Peyer's patch (tissue), 4 donors: ENCODE results near the gene GPR78. TPM values are rescaled to one million over a fixed set of nuclear protein-coding genes. Genes with fewer than 3 reads are reported as not detected.
A peak's percentile ranks its signal among the peaks of the same experiment; 100 is the strongest.

Experiments
- DNase-seq, 3 donors: peaks; one replicate each; pipeline ENCODE4 v3.0.0-alpha.2; 2017 to 2019
- H3K27ac ChIP-seq, 4 donors: fragments of 200-600 bp; sonication (generic); one replicate each; pipeline ENCODE4 v1.5.1; 2016 to 2019
- H3K27me3 ChIP-seq, 2 donors: fragments of 200-600 bp; sonication (generic); one replicate each; pipeline ENCODE4 v1.5.1; 2019
- H3K36me3 ChIP-seq, 3 donors: fragments of 200-600 bp; sonication (generic); one replicate each; pipeline ENCODE4 v1.5.1; 2016 to 2019
- H3K4me1 ChIP-seq, 4 donors: fragments of 200-600 bp; sonication (generic); one replicate each; pipeline ENCODE4 v1.5.1; 2016 to 2019
- H3K4me3 ChIP-seq, 4 donors: fragments of 200-600 bp; sonication (generic); 1 replicate in 3 of 4; 2 replicates in 1 of 4; pipeline ENCODE4 v1.5.1; 2016 to 2019; ENCODE audit warnings: mild to moderate bottlenecking in 1 of 4
- H3K9me3 ChIP-seq, 4 donors: fragments of 200-600 bp; sonication (generic); one replicate each; pipeline ENCODE4 v1.5.1; 2016 to 2019; ENCODE audit warnings: mild to moderate bottlenecking in 1 of 4
- CTCF ChIP-seq, 6 experiments: fragments of 450-650 bp in 4 of 6; fragments of 200-600 bp in 2 of 6; sonication (generic) in 1 of 6; IDR thresholded peaks; one replicate each; pipeline ENCODE4 v1.5.1; 2017 to 2019; ENCODE audit warnings: antibody characterized with exemption in 6 of 6, mild to moderate bottlenecking in 3 of 6, moderate library complexity in 1 of 6
- POLR2A ChIP-seq, 2 donors: fragments of 450-650 bp; IDR thresholded peaks; one replicate each; pipeline ENCODE4 v1.5.1; 2017; ENCODE audit warnings: antibody characterized with exemption in 2 of 2, mild to moderate bottlenecking in 2 of 2, moderate library complexity in 2 of 2
- total RNA-seq, 4 donors: library from RNA; depleted of rRNA; stranded (reverse); fragments of >200 nt; gene quantifications; one replicate each; pipeline ENCODE4 v1.1.0, GENCODE V29; 2016

Gene GPR78
- total RNA-seq, 4 donors from 2014 or later, result not detected

GRCh38 chr4:8582016-8582415, 1.8 kb downstream of the GPR78 start:
- Histone ChIP-seq H3K36me3 (no peaks in the 10 kb centered on the region), H3K27me3 (peaks cover 0 to 8% of the 10 kb centered on the region in 2 donors), H3K4me3 (no peak overlapping the region), H3K9me3 (no peaks in the 10 kb centered on the region), H3K4me1 (no peaks in the 10 kb centered on the region), H3K27ac (no peak overlapping the region)
- TF ChIP-seq POLR2A (IDR thresholded peaks at IDR 0.05) (no peak), CTCF (IDR thresholded peaks at IDR 0.05) (no peak)
- DNase-seq, result peak in 1 of 3 donors; percentile 32

- Histone ChIP-seq H3K9me3 (no peaks in the 10 kb centered on the region), H3K4me3 (no peak overlapping the region), H3K4me1 (no peaks in the 10 kb centered on the region), H3K36me3 (no peaks in the 10 kb centered on the region), H3K27ac (no peak overlapping the region), H3K27me3 (peaks cover 0 to 8% of the 10 kb centered on the region in 2 donors)
- TF ChIP-seq POLR2A (IDR thresholded peaks at IDR 0.05) (no peak), CTCF (IDR thresholded peaks at IDR 0.05) (no peak)
- peak in 1 of 3 donors; percentile 19 for DNase-seq
Observed at GRCh38 chr4:8582436-8582835, 2.2 kb downstream of the GPR78 start.

- H3K4me3 ChIP-seq, result no peak overlapping the region
- H3K27ac ChIP-seq, result no peak overlapping the region
- no peaks in the 10 kb centered on the region for H3K9me3 ChIP-seq
- no peak for DNase-seq
- no peak for TF ChIP-seq CTCF (IDR thresholded peaks at IDR 0.05)
- no peak for TF ChIP-seq POLR2A (IDR thresholded peaks at IDR 0.05)
- H3K36me3 ChIP-seq, result no peaks in the 10 kb centered on the region
- peaks cover 0 to 8% of the 10 kb centered on the region in 2 donors for H3K27me3 ChIP-seq
- no peaks in the 10 kb centered on the region for H3K4me1 ChIP-seq
Observed at GRCh38 chr4:8582941-8583654, 2.9 kb downstream of the GPR78 start.

GRCh38 chr4:8583655-8584025, 3.4 kb downstream of the GPR78 start:
- no peaks in the 10 kb centered on the region for H3K36me3 ChIP-seq
- no peak overlapping the region for H3K4me3 ChIP-seq
- no peak for DNase-seq
- no peak overlapping the region for H3K27ac ChIP-seq
- TF ChIP-seq POLR2A (IDR thresholded peaks at IDR 0.05) (no peak), CTCF (IDR thresholded peaks at IDR 0.05) (no peak)
- H3K4me1 ChIP-seq, result no peaks in the 10 kb centered on the region
- H3K27me3 ChIP-seq, result peaks cover 0 to 8% of the 10 kb centered on the region in 2 donors
- H3K9me3 ChIP-seq, result no peaks in the 10 kb centered on the region

- no peaks in the 10 kb centered on the region for H3K9me3 ChIP-seq
- DNase-seq, result no peak
- H3K27ac ChIP-seq, result no peak overlapping the region
- H3K4me3 ChIP-seq, result no peak overlapping the region
- TF ChIP-seq POLR2A (IDR thresholded peaks at IDR 0.05) (no peak), CTCF (IDR thresholded peaks at IDR 0.05) (no peak)
- peaks cover 0 to 8% of the 10 kb centered on the region in 2 donors for H3K27me3 ChIP-seq
- H3K36me3 ChIP-seq, result no peaks in the 10 kb centered on the region
- no peaks in the 10 kb centered on the region for H3K4me1 ChIP-seq
Observed at GRCh38 chr4:8585186-8585585, 5.0 kb downstream of the GPR78 start.
